OCI-LY7 (cell line): ENCODE data around the gene SERPINA1. TPM values are rescaled to one million over a fixed set of nuclear protein-coding genes. Genes with fewer than 3 reads are reported as not detected.

Source experiments
- BruUV-seq: library from RNA; stranded (reverse); fragments of 400-500 nt; replicated peaks from 2 replicates; lab custom pipeline; 2021; lab: Mats Ljungman, UMichigan
- CTCF ChIA-PET: fragments of 300-600 bp; sonication (Branson Sonifier 250); formaldehyde crosslinking; loops from one replicate; lab custom pipeline; 2022; ENCODE audit warnings: antibody characterized with exemption; ENCODE audit not compliant: unreplicated experiment; lab: Charles Lee
- POLR2A ChIA-PET: fragments of 300-600 bp; sonication (Branson Sonifier 250); formaldehyde crosslinking; loops from one replicate; lab custom pipeline; 2022; ENCODE audit warnings: antibody characterized with exemption; lab: Charles Lee
- DNase-seq: peaks from one replicate; pipeline ENCODE4 v3.0.0-alpha.2; 2015; ENCODE audit warnings: low spot score
- H2AFZ ChIP-seq: fragments of 200-600 bp; sonication (generic), shearing (Covaris generic); 2 replicates; pipeline ENCODE4 v1.6.1; 2014; ENCODE audit warnings: mild to moderate bottlenecking, antibody characterized with exemption, low read length, moderate library complexity
- H3K27ac ChIP-seq: fragments of 200-600 bp; sonication (generic); 2 replicates; pipeline ENCODE4 v1.5.1; 2014; ENCODE audit warnings: mixed run types, low read depth, mild to moderate bottlenecking, moderate library complexity, low read length, inconsistent platforms; ENCODE audit not compliant: poor library complexity, severe bottlenecking
- H3K36me3 ChIP-seq: fragments of 200-600 bp; sonication (generic); 2 replicates; pipeline ENCODE4 v1.6.1; 2014; ENCODE audit warnings: mild to moderate bottlenecking, antibody characterized with exemption, low read length, moderate library complexity, mixed read lengths; ENCODE audit not compliant: insufficient read depth
- H3K4me1 ChIP-seq: fragments of 200-600 bp; sonication (generic); 2 replicates; pipeline ENCODE4 v1.5.1; 2014; ENCODE audit warnings: mild to moderate bottlenecking, low read length; ENCODE audit not compliant: insufficient read depth, poor library complexity, severe bottlenecking
- H3K4me2 ChIP-seq: fragments of 200-600 bp; sonication (generic); 2 replicates; pipeline ENCODE4 v1.6.1; 2014; ENCODE audit warnings: mild to moderate bottlenecking, low read length
- H3K4me3 ChIP-seq: fragments of 200-600 bp; sonication (generic); 2 replicates; pipeline ENCODE4 v1.5.1; 2014; ENCODE audit warnings: mild to moderate bottlenecking, low read depth, low read length; ENCODE audit not compliant: poor library complexity, severe bottlenecking
- H3K79me2 ChIP-seq: fragments of 200-600 bp; sonication (generic); 2 replicates; pipeline ENCODE4 v1.6.1; 2016; ENCODE audit warnings: low read depth, mild to moderate bottlenecking, low read length, moderate library complexity, mixed read lengths; ENCODE audit not compliant: insufficient read depth
- H3K9me2 ChIP-seq: fragments of 200-600 bp; sonication (generic); 2 replicates; pipeline ENCODE4 v1.6.1; 2016; ENCODE audit warnings: mild to moderate bottlenecking, low read length, mixed read lengths; ENCODE audit not compliant: insufficient read depth
- H3K9me3 ChIP-seq: fragments of 200-600 bp; sonication (generic); 2 replicates; pipeline ENCODE4 v1.6.1; 2014; ENCODE audit warnings: mild to moderate bottlenecking, mixed run types, low read length, mixed read lengths
- H4K20me1 ChIP-seq: fragments of 200-600 bp; sonication (generic); 2 replicates; pipeline ENCODE4 v1.6.1; 2014; ENCODE audit warnings: mild to moderate bottlenecking, antibody characterized with exemption, low read length, moderate library complexity, mixed read lengths; ENCODE audit not compliant: insufficient read depth
- EZH2phosphoT487 ChIP-seq: fragments of 200-600 bp; sonication (generic); IDR thresholded peaks from 2 replicates; pipeline ENCODE4 v1.6.1; 2018; ENCODE audit warnings: low read depth, borderline replicate concordance, mild to moderate bottlenecking, mixed run types, antibody characterized with exemption, low read length, moderate library complexity, mixed read lengths
- intact Hi-C: fragments of 100-400 bp; cut with micrococcal nuclease; formaldehyde crosslinking; loops from one replicate; pipeline ENCODE4 v1.10.0; 2022; ENCODE audit not compliant: unreplicated experiment
- total RNA-seq, 2 experiments: library from RNA; depleted of rRNA in 1 of 2; stranded (reverse); fragments of >200 nt in 1 of 2; shearing (Covaris generic) in 1 of 2; gene quantifications; 2 replicates each; pipeline ENCODE4 v1.2.3, GENCODE V29; 2014 to 2022
- TF ChIP-seq, protein P1 (sequence below): fragments of 200-600 bp; sonication (generic); conservative IDR thresholded peaks from 2 replicates; pipeline ENCODE4 v1.5.1; 2014; ENCODE audit warnings: mild to moderate bottlenecking, antibody characterized with exemption, low read length, moderate library complexity, mixed read lengths

Gene SERPINA1
- total RNA-seq, 2 experiments from 2014 or later = not detected

GRCh38 chr14:94368243-94368590 is 20.2 kb downstream of the SERPINA1 start:
- Histone ChIP-seq H3K79me2 (no peaks in the 10 kb centered on the region), H3K9me3 (no peaks in the 10 kb centered on the region), H4K20me1 (no peaks in the 10 kb centered on the region), H3K27ac (no peak overlapping the region), H3K4me1 (no peaks in the 10 kb centered on the region), H3K36me3 (no peaks in the 10 kb centered on the region), H3K4me2 (no peak overlapping the region), H3K4me3 (no peak overlapping the region), H2AFZ (no peak overlapping the region), H3K9me2 (no peaks in the 10 kb centered on the region)
- intact Hi-C loops = no loop called here
- no peak for DNase-seq
- no TSS peak for BruUV-seq
- CTCF ChIA-PET = no interaction called here
- POLR2A ChIA-PET = no interaction called here
- TF ChIP-seq, protein P1, sequence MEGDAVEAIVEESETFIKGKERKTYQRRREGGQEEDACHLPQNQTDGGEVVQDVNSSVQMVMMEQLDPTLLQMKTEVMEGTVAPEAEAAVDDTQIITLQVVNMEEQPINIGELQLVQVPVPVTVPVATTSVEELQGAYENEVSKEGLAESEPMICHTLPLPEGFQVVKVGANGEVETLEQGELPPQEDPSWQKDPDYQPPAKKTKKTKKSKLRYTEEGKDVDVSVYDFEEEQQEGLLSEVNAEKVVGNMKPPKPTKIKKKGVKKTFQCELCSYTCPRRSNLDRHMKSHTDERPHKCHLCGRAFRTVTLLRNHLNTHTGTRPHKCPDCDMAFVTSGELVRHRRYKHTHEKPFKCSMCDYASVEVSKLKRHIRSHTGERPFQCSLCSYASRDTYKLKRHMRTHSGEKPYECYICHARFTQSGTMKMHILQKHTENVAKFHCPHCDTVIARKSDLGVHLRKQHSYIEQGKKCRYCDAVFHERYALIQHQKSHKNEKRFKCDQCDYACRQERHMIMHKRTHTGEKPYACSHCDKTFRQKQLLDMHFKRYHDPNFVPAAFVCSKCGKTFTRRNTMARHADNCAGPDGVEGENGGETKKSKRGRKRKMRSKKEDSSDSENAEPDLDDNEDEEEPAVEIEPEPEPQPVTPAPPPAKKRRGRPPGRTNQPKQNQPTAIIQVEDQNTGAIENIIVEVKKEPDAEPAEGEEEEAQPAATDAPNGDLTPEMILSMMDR = no peak
- no peak for TF ChIP-seq EZH2phosphoT487

GRCh38 chr14:94367347-94368242 is 20.8 kb downstream of the SERPINA1 start:
- BruUV-seq = no TSS peak
- Histone ChIP-seq H3K9me3 (no peaks in the 10 kb centered on the region), H3K79me2 (no peaks in the 10 kb centered on the region), H2AFZ (no peak overlapping the region), H3K4me1 (no peaks in the 10 kb centered on the region), H3K9me2 (no peaks in the 10 kb centered on the region), H3K4me2 (no peak overlapping the region), H3K36me3 (no peaks in the 10 kb centered on the region), H4K20me1 (no peaks in the 10 kb centered on the region), H3K4me3 (no peak overlapping the region), H3K27ac (no peak overlapping the region)
- intact Hi-C loops = no loop called here
- ChIA-PET CTCF (no interaction called here), POLR2A (no interaction called here)
- TF ChIP-seq, protein P1 = no peak
- no peak for TF ChIP-seq EZH2phosphoT487
- no peak for DNase-seq
